Omental fat pad (tissue), 4 donors: Measurements from ENCODE around the gene MAP1LC3B. TPM values are rescaled to one million over a fixed set of nuclear protein-coding genes. Genes with fewer than 3 reads are reported as not detected.

Source experiments
- ATAC-seq: fragments of 150-250 bp; one replicate; pipeline ENCODE4 v1.9.1; 2016; ENCODE audit warnings: mild to moderate bottlenecking, moderate library complexity; ENCODE audit not compliant: low FRiP score
- DNase-seq: peaks from one replicate; pipeline ENCODE4 v3.0.0-alpha.2; 2019; ENCODE audit warnings: low spot score
- total RNA-seq, 4 donors: library from RNA; depleted of rRNA; stranded (reverse); fragments of >200 nt; gene quantifications; one replicate each; pipeline ENCODE4 v1.1.0, GENCODE V29; 2016
- TF ChIP-seq, protein P1 (sequence below), 3 donors: fragments of 450-650 bp; IDR thresholded peaks; one replicate each; pipeline ENCODE4 v1.5.1; 2016 to 2017; ENCODE audit warnings: antibody characterized with exemption in 3 of 3, mild to moderate bottlenecking in 3 of 3, moderate library complexity in 2 of 3

Gene MAP1LC3B
- total RNA-seq, 4 donors from 2014 or later: 73.8 to 123 (median 97.8) TPM

DNA sequence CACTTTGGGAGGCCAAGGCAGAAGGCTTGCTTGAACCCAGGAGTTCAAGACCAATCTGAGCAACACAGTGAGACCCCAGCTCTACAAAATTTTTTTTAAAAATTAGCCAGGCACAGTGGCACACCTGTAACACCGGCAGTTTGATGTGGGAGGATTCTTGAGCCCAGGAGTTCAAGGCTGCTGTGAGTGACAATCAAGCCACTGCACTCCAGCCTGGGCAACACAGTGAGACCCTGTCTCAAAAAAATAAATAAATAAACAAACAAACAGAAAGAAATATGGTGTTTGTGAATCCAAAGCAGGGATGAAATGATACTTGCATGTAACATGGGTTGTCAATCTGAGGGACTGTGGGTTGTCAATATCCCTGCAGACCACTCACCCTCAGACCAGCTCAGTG, 25.2 kb upstream of the MAP1LC3B start:
- DNase-seq (no peak), ATAC-seq (no peak)
- TF ChIP-seq, protein P1, sequence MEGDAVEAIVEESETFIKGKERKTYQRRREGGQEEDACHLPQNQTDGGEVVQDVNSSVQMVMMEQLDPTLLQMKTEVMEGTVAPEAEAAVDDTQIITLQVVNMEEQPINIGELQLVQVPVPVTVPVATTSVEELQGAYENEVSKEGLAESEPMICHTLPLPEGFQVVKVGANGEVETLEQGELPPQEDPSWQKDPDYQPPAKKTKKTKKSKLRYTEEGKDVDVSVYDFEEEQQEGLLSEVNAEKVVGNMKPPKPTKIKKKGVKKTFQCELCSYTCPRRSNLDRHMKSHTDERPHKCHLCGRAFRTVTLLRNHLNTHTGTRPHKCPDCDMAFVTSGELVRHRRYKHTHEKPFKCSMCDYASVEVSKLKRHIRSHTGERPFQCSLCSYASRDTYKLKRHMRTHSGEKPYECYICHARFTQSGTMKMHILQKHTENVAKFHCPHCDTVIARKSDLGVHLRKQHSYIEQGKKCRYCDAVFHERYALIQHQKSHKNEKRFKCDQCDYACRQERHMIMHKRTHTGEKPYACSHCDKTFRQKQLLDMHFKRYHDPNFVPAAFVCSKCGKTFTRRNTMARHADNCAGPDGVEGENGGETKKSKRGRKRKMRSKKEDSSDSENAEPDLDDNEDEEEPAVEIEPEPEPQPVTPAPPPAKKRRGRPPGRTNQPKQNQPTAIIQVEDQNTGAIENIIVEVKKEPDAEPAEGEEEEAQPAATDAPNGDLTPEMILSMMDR (IDR thresholded peaks at IDR 0.05): no peak

DNA sequence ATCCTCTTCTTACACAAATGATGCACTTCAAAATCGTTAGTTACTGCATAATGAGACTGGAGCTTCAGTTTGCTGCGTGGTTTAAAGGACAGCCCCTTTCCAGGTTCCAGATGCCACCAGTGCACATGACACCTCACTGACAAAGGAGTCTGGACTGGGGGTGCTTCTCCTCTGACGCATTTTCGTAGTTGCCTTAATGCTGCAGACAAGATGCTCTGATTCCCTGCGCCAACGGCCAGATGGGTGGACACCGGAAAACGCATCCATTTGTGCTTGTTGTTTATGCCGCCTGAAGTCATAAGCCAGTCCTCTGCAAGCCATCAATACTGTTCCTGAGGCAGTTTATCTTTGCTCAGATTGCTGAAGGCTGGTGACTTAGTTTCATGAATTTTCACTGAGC, 24.6 kb upstream of the MAP1LC3B start:
- ATAC-seq: no peak
- no peak for DNase-seq
- TF ChIP-seq, protein P1 (IDR thresholded peaks at IDR 0.05): no peak

- TF ChIP-seq, protein P1 (IDR thresholded peaks at IDR 0.05): no peak
- DNase-seq (no peak), ATAC-seq (no peak)
Observed at GRCh38 chr16:87368029-87368770, 23.9 kb upstream of the MAP1LC3B start.

DNA sequence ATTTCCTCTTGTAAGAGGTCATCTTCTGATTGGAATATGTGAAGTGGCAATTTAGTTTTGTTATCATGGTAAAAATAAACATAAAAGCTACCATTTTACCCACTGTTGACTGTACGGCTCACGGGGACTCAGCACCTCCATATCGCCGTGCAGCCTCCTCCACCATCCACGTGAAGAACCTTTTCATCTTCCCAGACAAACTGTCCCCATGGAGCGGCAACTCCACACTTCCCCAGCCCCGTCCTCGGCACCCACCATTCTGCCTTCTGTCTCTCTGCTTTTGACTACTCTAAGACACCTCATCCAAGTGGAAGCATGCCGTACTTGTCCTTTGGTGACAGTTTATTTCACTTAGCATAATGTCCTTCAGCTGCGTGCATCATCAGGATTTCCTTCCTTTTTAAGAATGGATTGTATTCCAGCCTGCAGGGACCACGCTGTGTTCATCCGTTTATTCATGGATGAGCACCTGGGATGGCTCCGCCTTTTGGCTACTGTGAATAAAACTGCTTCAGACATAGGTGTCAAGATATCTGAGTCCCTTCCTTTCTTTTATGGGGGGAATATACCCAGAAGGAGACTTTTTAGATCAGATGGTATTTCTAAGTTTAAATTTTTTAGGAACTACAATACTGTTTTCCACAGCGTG, 22.9 kb upstream of the MAP1LC3B start:
- TF ChIP-seq, protein P1 (IDR thresholded peaks at IDR 0.05): no peak
- DNase-seq: no peak
- ATAC-seq: no peak

GRCh38 chr16:87369796-87370719, 22.1 kb upstream of the MAP1LC3B start:
- TF ChIP-seq, protein P1 (IDR thresholded peaks at IDR 0.05): no peak
- ATAC-seq (no peak), DNase-seq (no peak)

- TF ChIP-seq, protein P1 (IDR thresholded peaks at IDR 0.05): no peak
- no peak for ATAC-seq
- DNase-seq: no peak
Observed at GRCh38 chr16:87371261-87371866, 20.8 kb upstream of the MAP1LC3B start.
